ENCODE measurements around the gene ZNF398. TPM values are rescaled to one million over a fixed set of nuclear protein-coding genes. Genes with fewer than 3 reads are reported as not detected.
"Not testable (repeated sequence)": the region's sequence is repeated elsewhere in the genome, so short reads cannot be mapped to it uniquely, and the experiment has no call there.

Gene ZNF398
- total RNA-seq, 1 experiment from 2014 or later, result 8.8 TPM

DNA sequence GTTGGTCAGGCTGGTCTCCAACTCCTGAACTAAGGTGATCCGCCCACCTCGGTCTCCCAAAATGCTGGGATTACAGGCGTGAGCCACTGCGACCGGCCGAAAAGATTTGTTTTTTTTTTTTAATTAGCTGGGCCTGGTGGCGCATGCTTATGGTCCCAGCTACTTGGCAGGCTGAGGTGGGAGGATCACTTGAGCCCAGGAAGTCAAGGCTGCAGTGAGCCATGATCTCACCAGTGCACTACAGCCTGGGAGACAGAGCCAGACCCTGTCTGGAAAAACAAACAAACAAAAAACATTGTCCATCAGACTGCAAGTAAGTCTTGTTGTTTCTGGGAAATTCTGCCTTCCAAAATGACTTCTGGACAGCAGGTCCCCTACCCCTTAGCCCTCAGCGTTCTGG is 75.9 kb downstream of the ZNF398 start:
- no peak for DNase-seq (ENCODE audit: low spot score)
- in situ Hi-C loops (cut with HindIII; ENCODE audit: low sequenced_read_pairs), result no loop called here

DNA sequence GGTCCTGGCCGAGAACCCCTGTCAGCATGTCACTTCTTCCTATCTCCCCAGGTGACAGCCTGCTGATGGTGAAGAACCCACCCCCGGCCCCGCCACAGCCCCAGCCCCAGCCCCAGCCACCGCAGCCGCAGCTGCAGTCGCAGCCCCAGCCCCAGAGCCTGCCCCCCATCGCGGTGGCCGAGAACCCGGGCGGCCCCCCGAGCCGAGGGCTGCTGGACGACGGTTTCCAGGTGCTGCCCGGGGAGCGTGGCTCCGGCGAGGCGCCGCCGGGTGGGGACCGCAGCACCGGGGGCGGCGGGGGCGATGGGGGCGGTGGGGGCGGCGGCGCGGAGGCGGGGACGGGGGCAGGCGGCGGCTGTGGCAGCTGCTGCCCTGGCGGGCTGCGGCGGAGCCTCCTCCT is 76.5 kb downstream of the ZNF398 start:
- in situ Hi-C loops (cut with HindIII; ENCODE audit: low sequenced_read_pairs), result no loop called here
- DNase-seq (ENCODE audit: low spot score), result no peak

DNA sequence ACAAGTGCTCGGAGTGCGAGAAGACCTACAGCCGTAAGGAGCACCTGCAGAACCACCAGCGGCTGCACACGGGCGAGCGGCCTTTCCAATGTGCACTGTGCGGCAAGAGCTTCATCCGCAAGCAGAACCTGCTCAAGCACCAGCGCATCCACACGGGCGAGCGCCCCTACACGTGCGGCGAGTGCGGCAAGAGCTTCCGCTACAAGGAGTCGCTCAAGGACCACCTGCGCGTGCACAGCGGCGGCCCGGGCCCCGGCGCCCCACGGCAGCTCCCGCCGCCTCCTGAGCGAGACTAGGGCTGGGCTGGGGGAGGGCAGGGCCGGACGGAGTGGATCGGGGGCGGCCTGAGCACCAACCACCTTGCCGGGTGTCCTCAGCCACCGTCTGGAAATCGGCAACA is 77.1 kb downstream of the ZNF398 start:
- no peak for DNase-seq (ENCODE audit: low spot score)
- in situ Hi-C loops (cut with HindIII; ENCODE audit: low sequenced_read_pairs), result no loop called here

DNA sequence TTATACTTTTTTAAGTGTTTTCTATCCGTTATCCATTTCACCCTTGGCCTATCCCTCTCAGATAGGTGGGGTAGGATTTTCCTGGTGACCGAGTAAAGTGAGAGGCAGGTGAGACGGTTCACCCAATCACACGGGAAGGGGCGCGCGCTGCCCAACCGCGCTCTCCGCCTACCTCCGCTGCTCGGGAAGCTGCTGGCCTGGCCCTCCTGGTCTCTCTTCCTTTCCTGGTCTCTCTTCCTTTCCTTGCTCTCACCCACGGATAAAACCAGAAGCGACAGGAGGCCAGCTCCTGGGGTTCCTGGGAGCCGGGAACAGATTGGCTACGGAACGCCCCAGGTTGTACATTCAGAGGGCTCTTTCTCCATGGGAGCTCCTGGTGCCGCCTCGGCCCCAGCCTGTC is 77.9 kb downstream of the ZNF398 start:
- in situ Hi-C loops (cut with HindIII; ENCODE audit: low sequenced_read_pairs), result no loop called here

DNA sequence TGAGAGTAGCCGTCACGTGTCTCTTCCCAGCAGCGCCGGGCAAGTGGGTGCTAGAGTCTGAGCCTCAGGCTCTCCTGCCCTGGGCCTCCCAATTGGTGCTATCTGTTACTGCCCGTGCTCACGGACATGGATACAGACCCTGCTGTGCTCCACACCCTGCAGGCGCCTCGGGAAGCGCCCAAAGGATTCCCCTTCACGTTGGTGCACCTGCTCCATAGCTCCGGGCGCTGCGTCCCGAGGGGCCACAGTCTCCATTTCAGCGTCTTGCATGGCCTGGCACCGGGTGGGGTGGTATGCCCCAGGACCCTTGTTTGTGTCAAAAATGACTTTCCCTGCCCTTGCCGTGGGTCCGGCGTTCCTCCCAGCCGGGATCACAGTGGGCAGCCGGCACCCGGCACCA is 78.4 kb downstream of the ZNF398 start:
- in situ Hi-C loops (cut with HindIII; ENCODE audit: low sequenced_read_pairs), result no loop called here
- no peak for DNase-seq (ENCODE audit: low spot score)

More for the DNA sequence above, 77.9 kb downstream of the ZNF398 start:
- no peak for DNase-seq (ENCODE audit: low spot score)

DNA sequence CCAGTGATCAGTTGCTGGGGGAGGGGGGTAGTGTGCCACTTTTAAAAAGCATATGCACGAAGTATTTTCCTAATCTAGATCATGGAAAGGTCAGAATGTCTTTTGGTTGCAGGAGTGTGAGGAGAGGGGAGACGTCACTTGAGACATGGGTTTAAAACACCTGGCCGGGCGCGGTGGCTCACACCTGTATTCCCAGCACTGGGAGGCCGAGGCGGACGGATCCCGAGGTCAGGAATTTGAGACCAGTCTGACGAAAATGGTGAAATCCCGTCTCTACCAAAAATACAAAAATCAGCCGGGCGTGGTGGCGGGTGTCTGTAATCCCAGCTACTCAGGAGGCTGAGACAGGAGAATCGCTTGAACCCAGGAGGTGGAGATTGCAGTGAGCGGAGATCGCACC is 79.1 kb downstream of the ZNF398 start:
- in situ Hi-C loops (cut with HindIII; ENCODE audit: low sequenced_read_pairs); DNase-seq (ENCODE audit: low spot score): not testable (repeated sequence)

DNA sequence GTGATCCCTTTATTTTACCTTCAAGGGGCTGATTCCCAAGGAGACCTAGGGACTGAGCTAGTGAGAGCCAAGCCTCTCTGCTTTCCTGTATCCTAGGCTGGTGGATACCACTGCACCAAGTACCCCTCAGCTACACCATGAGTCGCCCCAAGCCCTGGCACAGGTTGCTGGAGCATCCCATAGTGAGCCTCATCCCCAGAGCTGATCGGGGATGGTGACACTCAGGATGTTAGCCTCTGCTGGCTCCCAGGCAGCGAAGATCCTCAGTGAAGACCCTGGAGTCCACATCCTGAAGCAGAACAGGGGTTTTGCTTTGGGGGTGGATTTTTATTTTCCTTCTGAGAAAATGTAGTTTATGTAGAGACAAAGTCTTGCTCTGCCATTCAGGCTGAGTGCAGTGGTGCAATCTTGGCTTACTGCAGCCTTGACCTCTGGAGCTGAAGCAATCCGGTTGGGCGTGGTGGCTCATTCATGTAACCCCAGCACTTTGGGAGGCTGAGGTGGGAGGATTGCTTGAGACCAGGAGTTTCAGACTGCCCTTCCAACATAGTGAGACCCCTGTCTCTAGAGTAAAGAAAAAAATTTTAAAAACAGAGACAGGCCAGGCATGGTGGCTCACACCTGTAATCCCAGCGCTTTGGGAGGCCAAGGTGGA is 79.7 kb downstream of the ZNF398 start:
- no peak for DNase-seq (ENCODE audit: low spot score)
- in situ Hi-C loops (cut with HindIII; ENCODE audit: low sequenced_read_pairs), result no loop called here

DNA sequence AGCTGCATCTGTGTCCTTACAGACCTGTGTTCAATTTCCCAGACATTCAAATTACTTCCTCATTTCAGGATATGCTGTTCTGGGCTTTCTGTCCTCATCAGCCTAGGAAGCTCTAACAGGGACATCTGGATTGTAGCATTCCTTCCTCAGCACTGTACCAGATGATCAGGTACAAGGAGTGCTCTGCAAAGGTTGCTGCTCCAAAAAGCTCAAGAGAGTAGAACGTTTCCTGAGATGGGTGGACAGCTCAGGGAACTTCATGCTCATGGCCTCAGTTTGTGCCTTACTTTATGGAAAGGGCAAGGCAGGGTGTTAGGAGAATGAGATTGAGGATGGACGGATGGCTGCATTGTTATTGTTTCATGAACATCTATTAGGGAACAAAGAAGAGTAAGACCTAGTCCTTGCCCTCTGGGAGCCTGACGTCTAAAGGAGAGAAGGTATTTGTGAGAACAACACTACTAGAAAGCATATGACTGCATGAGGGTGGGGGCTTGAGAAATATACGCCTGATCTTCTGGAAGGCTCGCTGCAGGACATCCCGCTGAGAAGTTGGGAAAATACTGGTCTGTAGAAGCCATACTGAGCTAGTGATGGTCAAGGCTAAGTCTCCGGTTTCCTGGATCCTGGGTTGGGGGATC is 81.7 kb downstream of the ZNF398 start:
- in situ Hi-C loops (cut with HindIII; ENCODE audit: low sequenced_read_pairs), result no loop called here
- DNase-seq (ENCODE audit: low spot score), result no peak

DNA sequence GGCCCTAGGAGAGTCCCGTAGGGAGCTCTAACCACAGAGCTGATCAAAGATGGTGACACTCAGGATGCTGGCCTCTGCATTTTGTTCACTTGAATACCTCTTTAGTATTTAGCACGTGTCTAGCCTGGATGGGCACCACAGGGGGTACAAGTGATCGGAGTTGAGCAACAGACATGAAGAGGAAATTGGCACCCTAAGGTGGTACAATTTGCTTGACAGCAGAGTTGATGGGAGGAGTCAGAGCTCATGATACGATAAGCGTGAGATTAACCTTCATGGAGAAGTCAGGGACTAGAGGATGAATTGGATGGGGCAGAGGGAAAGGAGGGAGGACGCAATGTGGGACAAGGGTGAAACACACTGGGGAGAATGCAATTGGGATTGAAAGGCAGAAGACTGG is 82.3 kb downstream of the ZNF398 start:
- in situ Hi-C loops (cut with HindIII; ENCODE audit: low sequenced_read_pairs), result no loop called here

DNA sequence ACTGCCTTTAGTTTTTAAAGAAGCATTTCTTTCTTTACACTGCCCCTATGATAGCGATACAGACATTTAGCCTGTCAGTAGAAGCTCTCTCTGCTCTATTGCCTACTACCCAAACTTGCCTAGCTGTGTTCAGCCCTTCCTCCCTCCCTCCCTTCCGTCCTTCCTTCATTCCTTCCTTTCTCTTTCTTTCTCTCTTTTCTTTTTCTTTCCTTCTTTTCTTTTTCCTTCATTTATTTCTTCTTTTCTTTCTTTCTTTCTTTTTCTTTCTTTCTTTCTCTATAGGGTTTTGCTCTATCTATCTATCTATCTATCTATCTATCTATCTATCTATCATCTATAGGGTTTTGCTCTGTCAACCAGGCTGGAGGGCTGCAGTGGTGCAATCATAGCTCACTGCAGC is 85.1 kb downstream of the ZNF398 start:
- DNase-seq (ENCODE audit: low spot score), result no peak
- in situ Hi-C loops (cut with HindIII; ENCODE audit: low sequenced_read_pairs), result no loop called here

More for the DNA sequence above, 82.3 kb downstream of the ZNF398 start:
- DNase-seq (ENCODE audit: low spot score), result no peak

Other genes with a start within 250 kb of the ZNF398 start
- 256 and 309 TPM in 2 replicates for gene PDIA4, start 118.9 kb upstream of the ZNF398 start, total RNA-seq (2014; rRNA removed; shearing (Covaris generic))
- gene ZNF786, start 56.7 kb upstream of the ZNF398 start, total RNA-seq (2014; rRNA removed; shearing (Covaris generic)), result 5.2 and 6.4 TPM in 2 replicates
- gene ZNF425, start 21.1 kb upstream of the ZNF398 start, total RNA-seq (2014; rRNA removed; shearing (Covaris generic)), result 3.4 and 4.7 TPM in 2 replicates
- gene ZNF282, start 48.1 kb downstream of the ZNF398 start, total RNA-seq (2014; rRNA removed; shearing (Covaris generic)), result 13.4 and 22.6 TPM in 2 replicates
- 11.6 and 15.9 TPM in 2 replicates for gene ZNF212, start 92.2 kb downstream of the ZNF398 start, total RNA-seq (2014; rRNA removed; shearing (Covaris generic))
- gene ZNF783, start 114.7 kb downstream of the ZNF398 start, total RNA-seq (2014; rRNA removed; shearing (Covaris generic)), result 12.8 and 16.9 TPM in 2 replicates